ENCODE measurements around the gene AFAP1L1.
A peak's percentile ranks its signal among the peaks of the same experiment; 100 is the strongest.

The AFAP1L1 gene

GRCh38 chr5:149319174-149319573 is 47.5 kb downstream of the AFAP1L1 start:
- DNase-seq, result no peak

- DNase-seq, result no peak
Measured at GRCh38 chr5:149320791-149321330, 49.2 kb downstream of the AFAP1L1 start.

GRCh38 chr5:149322518-149322917 is 50.9 kb downstream of the AFAP1L1 start:
- no peak for DNase-seq

GRCh38 chr5:149323210-149323609 is 51.6 kb downstream of the AFAP1L1 start:
- DNase-seq, result no peak

- DNase-seq, result no peak
Measured at GRCh38 chr5:149323621-149324205, 52.1 kb downstream of the AFAP1L1 start.

GRCh38 chr5:149324641-149325040 is 53.0 kb downstream of the AFAP1L1 start:
- no peak for DNase-seq

- DNase-seq, result no peak
Measured at GRCh38 chr5:149325166-149325735, 53.6 kb downstream of the AFAP1L1 start.

- no peak for DNase-seq
Measured at GRCh38 chr5:149325894-149326293, 54.2 kb downstream of the AFAP1L1 start.

- DNase-seq, result no peak
Measured at GRCh38 chr5:149326611-149327010, 55.0 kb downstream of the AFAP1L1 start.

- no peak for DNase-seq
Measured at GRCh38 chr5:149328177-149328576, 56.5 kb downstream of the AFAP1L1 start.

GRCh38 chr5:149333711-149334443 is 62.2 kb downstream of the AFAP1L1 start:
- no peak for DNase-seq

GRCh38 chr5:149337736-149338135 is 66.1 kb downstream of the AFAP1L1 start:
- no peak for DNase-seq

GRCh38 chr5:149338364-149338763 is 66.7 kb downstream of the AFAP1L1 start:
- DNase-seq, result no peak

- no peak for DNase-seq
Measured at GRCh38 chr5:149340920-149341319, 69.3 kb downstream of the AFAP1L1 start.

GRCh38 chr5:149341876-149342275 is 70.2 kb downstream of the AFAP1L1 start:
- DNase-seq, result no peak

- DNase-seq, result no peak
Measured at GRCh38 chr5:149344151-149344550, 72.5 kb downstream of the AFAP1L1 start.

- peak; percentile 37 for DNase-seq
Measured at GRCh38 chr5:149345147-149345891, 73.7 kb downstream of the AFAP1L1 start, which contains the start of gene GRPEL2. Gene GRPEL2, plus strand, starts transcription at chr5:149345499. Its CDS starts 41 bp downstream, at chr5:149345540.

GRCh38 chr5:149345892-149346222 is 74.2 kb downstream of the AFAP1L1 start:
- no peak for DNase-seq

GRCh38 chr5:149348518-149348917 is 76.9 kb downstream of the AFAP1L1 start:
- DNase-seq, result no peak

GRCh38 chr5:149349382-149349781 is 77.7 kb downstream of the AFAP1L1 start:
- DNase-seq, result no peak

- DNase-seq, result no peak
Measured at GRCh38 chr5:149352169-149352568, 80.5 kb downstream of the AFAP1L1 start.

- no peak for DNase-seq
Measured at GRCh38 chr5:149353911-149354310, 82.3 kb downstream of the AFAP1L1 start.

- no peak for DNase-seq
Measured at GRCh38 chr5:149355688-149356087, 84.0 kb downstream of the AFAP1L1 start.

All from NCI-H1417 treated with DMSO at 0.1 percent for 48 hours (cell line).